Measurements from ENCODE around the gene SLC19A2. TPM values are rescaled to one million over a fixed set of nuclear protein-coding genes. Genes with fewer than 3 reads are reported as not detected.

Gene SLC19A2
- polyA plus RNA-seq, 1 donor (not counting 4 experiments of a cell fraction or from before 2014, with no cell fraction given), result 11.9 TPM

- Histone ChIP-seq H3K4me3 (ENCODE audit: control insufficient read depth in 2 of 3, extremely low read depth in 1 of 3, insufficient read depth in 2 of 3, low read depth in 1 of 3, low read length in 3 of 3) (no peak overlapping the region), H3K4me2 (ENCODE audit: control insufficient read depth, extremely low read depth, insufficient read depth, low read depth, low read length) (no peak overlapping the region), H3K9me3 (ENCODE audit: control insufficient read depth, low read depth, low read length) (no peaks in the 10 kb centered on the region), H4K20me1 (ENCODE audit: control insufficient read depth, extremely low read depth, insufficient read depth, low read length) (no peaks in the 10 kb centered on the region), H3K27me3 (ENCODE audit: control insufficient read depth, extremely low read depth, insufficient read depth, low read length) (no peaks in the 10 kb centered on the region), H3K27ac (ENCODE audit: control insufficient read depth, insufficient read depth, low read length) (no peak overlapping the region), H3K4me1 (ENCODE audit: control insufficient read depth, extremely low read depth, insufficient read depth, low read length) (peaks cover 15% of the 10 kb centered on the region), H3K9me1 (ENCODE audit: control insufficient read depth, extremely low read depth, insufficient read depth, low read length) (no peaks in the 10 kb centered on the region), H3K36me3 (ENCODE audit: control insufficient read depth in 2 of 2, extremely low read depth in 1 of 2, insufficient read depth in 2 of 2, low read length in 2 of 2) (no peaks in the 10 kb centered on the region), H3K9ac (ENCODE audit: control insufficient read depth, extremely low read depth, insufficient read depth, low read length) (no peak overlapping the region), H3K79me2 (ENCODE audit: control insufficient read depth, insufficient read depth, low read length) (no peaks in the 10 kb centered on the region), H2AFZ (ENCODE audit: control insufficient read depth, low read length) (no peak overlapping the region)
- no peak for FAIRE-seq
- no peak for DNase-seq (ENCODE audit: low read depth, low spot score)
- no peak for TF ChIP-seq EZH2 (IDR thresholded peaks at IDR 0.05; ENCODE audit: low read length)
- no peak for TF ChIP-seq CTCF (optimal IDR thresholded peaks at IDR 0.05 in 1 of 3, IDR thresholded peaks at IDR 0.05 in 1 of 3, conservative IDR thresholded peaks at IDR 0.05 in 1 of 3; ENCODE audit: extremely low read depth in 1 of 3, insufficient read depth in 2 of 3, low read length in 3 of 3)
- dilution Hi-C loops (cut with MboI; ENCODE audit: extremely low pct_ligation_motif_present, low sequenced_read_pairs), result no loop called here
Observed at GRCh38 chr1:169499807-169500206, 14.1 kb upstream of the SLC19A2 start.

- no peaks in the 10 kb centered on the region for H3K9me3 ChIP-seq (ENCODE audit: control insufficient read depth, low read depth, low read length)
- H4K20me1 ChIP-seq (ENCODE audit: control insufficient read depth, extremely low read depth, insufficient read depth, low read length), result no peaks in the 10 kb centered on the region
- no peak overlapping the region for H3K4me3 ChIP-seq (ENCODE audit: control insufficient read depth in 2 of 3, extremely low read depth in 1 of 3, insufficient read depth in 2 of 3, low read depth in 1 of 3, low read length in 3 of 3)
- dilution Hi-C loops (cut with MboI; ENCODE audit: extremely low pct_ligation_motif_present, low sequenced_read_pairs), result no loop called here
- no peaks in the 10 kb centered on the region for H3K36me3 ChIP-seq (ENCODE audit: control insufficient read depth in 2 of 2, extremely low read depth in 1 of 2, insufficient read depth in 2 of 2, low read length in 2 of 2)
- no peaks in the 10 kb centered on the region for H3K79me2 ChIP-seq (ENCODE audit: control insufficient read depth, insufficient read depth, low read length)
- TF ChIP-seq CTCF (optimal IDR thresholded peaks at IDR 0.05 in 1 of 3, IDR thresholded peaks at IDR 0.05 in 1 of 3, conservative IDR thresholded peaks at IDR 0.05 in 1 of 3; ENCODE audit: extremely low read depth in 1 of 3, insufficient read depth in 2 of 3, low read length in 3 of 3) (no peak), EZH2 (IDR thresholded peaks at IDR 0.05; ENCODE audit: low read length) (no peak)
- FAIRE-seq (no peak), DNase-seq (ENCODE audit: low read depth, low spot score) (no peak)
- H2AFZ ChIP-seq (ENCODE audit: control insufficient read depth, low read length), result no peak overlapping the region
- H3K27me3 ChIP-seq (ENCODE audit: control insufficient read depth, extremely low read depth, insufficient read depth, low read length), result no peaks in the 10 kb centered on the region
- no peak overlapping the region for H3K9ac ChIP-seq (ENCODE audit: control insufficient read depth, extremely low read depth, insufficient read depth, low read length)
- no peak overlapping the region for H3K4me2 ChIP-seq (ENCODE audit: control insufficient read depth, extremely low read depth, insufficient read depth, low read depth, low read length)
- peaks cover 16% of the 10 kb centered on the region for H3K4me1 ChIP-seq (ENCODE audit: control insufficient read depth, extremely low read depth, insufficient read depth, low read length)
- H3K9me1 ChIP-seq (ENCODE audit: control insufficient read depth, extremely low read depth, insufficient read depth, low read length), result no peaks in the 10 kb centered on the region
- H3K27ac ChIP-seq (ENCODE audit: control insufficient read depth, insufficient read depth, low read length), result no peak overlapping the region
Observed at GRCh38 chr1:169497317-169497716, 11.6 kb upstream of the SLC19A2 start.

Data from keratinocyte (primary cell).